KOPT-K1 (cell line): ENCODE measurements around the gene OGFOD1.

Experiments
- H3K27ac ChIP-seq: fragments of 200-600 bp; sonication (generic); 2 replicates; pipeline ENCODE4 v1.5.1; 2016; ENCODE audit warnings: antibody characterized with exemption, mild to moderate bottlenecking, low read depth, low read length; ENCODE audit not compliant: poor library complexity, severe bottlenecking
- H3K36me3 ChIP-seq: fragments of 200-600 bp; sonication (generic); 2 replicates; pipeline ENCODE4 v1.5.1; 2017; ENCODE audit warnings: antibody characterized with exemption, mild to moderate bottlenecking, low read length, moderate library complexity; ENCODE audit not compliant: insufficient read depth
- H3K9me3 ChIP-seq: fragments of 200-600 bp; sonication (generic); 2 replicates; pipeline ENCODE4 v1.5.1; 2017; ENCODE audit warnings: antibody characterized with exemption, low read length, mild to moderate bottlenecking; ENCODE audit not compliant: insufficient read depth, poor library complexity, severe bottlenecking

The OGFOD1 gene

DNA sequence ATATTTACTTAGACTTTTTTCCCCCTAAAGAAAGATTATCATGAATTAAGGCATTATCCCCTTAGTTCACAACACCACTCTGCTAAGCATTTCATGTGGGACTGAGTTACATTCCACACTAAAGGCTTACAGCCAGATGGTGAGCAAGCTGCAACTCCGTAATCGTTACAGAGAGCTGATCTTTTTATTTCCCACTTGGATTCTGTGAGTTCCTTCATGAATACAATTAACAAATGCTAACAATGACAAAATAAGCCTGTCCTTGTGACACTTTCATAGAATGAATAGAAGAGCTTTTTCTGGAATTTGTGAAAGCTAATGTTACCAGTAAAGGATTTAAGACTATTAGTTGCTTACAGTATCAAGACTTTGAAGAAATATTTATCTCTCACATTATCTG is 8.7 kb downstream of the OGFOD1 start:
- Histone ChIP-seq H3K9me3 (no peaks in the 10 kb centered on the region), H3K36me3 (peaks cover 99% of the 10 kb centered on the region), H3K27ac (no peak overlapping the region)

DNA sequence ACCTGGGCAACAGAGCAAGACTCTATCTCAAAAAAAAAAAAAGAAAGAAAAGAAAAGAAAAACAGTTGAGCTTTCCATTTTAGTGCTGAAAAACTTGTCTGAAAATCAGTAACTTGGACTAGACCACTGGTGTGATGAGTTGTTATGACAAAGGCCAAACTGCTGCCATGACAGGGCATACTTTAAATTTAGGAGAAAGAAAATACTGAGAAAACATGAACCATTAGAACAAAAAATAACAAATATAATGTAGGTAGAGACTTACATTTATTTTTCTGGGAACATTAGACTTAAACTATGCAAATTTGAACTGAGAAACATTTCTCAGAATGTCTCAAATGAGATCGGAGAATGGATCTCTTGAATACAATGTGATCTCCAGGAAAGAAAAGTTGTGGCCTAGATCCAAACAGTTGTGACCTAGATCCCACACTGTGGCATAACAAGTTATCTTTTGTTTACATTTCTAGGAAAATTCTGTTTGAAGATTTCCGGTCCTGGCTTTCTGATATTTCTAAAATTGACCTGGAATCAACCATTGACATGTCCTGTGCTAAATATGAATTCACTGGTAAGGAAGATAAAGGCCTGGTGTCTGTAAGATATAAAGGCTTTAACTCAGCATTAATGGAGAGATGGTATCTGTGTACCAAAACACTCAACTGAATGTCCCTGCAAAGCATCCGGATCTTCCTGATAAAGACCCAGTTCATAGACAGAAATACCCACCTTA is 10.9 kb downstream of the OGFOD1 start:
- H3K27ac ChIP-seq: no peak overlapping the region
- H3K9me3 ChIP-seq: no peaks in the 10 kb centered on the region
- peaks cover 99% of the 10 kb centered on the region for H3K36me3 ChIP-seq

DNA sequence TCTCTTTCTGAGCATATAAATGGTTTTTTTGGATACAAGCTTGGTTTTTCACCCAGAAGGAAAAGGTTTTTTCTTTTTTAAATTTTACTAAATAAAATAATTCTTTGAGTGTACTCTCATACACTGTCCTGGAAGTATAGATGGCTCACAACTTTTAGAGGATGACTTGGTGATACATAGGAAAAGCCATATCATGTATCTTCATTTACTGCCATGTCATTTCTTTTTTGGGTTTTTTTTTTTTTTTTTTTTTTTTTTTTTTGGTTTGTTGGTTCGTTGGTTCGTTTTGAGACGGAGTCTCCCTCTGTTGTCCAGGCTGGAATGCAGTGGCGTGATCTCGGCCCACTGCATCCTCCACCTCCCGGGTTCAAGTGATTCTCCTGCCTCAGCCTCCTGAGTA is 11.8 kb downstream of the OGFOD1 start:
- Histone ChIP-seq H3K9me3 (no peaks in the 10 kb centered on the region), H3K36me3 (peaks cover 99% of the 10 kb centered on the region), H3K27ac (no peak overlapping the region)

DNA sequence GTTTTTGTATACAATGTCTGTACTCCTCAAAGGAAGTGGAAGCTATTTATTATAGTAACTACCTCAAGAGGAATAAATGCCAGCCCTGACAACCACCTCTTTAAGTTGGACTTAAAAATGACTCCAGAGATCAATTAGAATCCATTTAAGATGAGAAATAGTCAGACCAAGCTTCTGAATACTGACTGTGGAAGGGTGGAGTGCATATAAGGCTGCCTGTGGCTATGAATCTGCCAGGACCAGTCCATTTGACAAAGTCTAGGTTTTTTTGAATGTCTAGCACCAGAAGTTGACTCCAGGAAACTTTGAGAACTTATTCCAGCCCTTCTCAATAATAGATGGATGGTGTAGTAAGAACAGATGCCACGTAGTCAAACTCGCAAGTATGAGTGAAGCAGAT is 15.0 kb downstream of the OGFOD1 start:
- H3K36me3 ChIP-seq: peaks cover 99% of the 10 kb centered on the region
- no peak overlapping the region for H3K27ac ChIP-seq
- H3K9me3 ChIP-seq: no peaks in the 10 kb centered on the region

DNA sequence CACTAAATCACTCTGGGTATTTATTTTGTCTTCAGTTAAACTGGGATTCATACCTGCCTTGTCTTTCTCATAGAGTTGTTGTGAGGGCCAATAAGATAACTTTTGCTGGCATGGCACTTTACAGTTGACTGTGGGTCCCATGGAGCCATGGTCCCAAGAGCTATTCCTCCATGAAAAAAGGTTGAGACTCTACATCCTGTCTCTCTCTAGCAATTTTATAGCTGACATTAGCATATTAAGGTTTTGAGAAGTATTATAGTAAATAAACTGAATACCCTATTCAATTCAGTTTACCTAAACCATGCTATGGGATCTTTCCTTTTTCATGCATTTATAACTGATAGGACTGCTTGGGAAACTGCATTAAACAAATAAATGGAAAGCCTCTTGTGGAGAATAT is 17.4 kb downstream of the OGFOD1 start:
- H3K9me3 ChIP-seq: no peaks in the 10 kb centered on the region
- peaks cover 100% of the 10 kb centered on the region for H3K36me3 ChIP-seq
- no peak overlapping the region for H3K27ac ChIP-seq

DNA sequence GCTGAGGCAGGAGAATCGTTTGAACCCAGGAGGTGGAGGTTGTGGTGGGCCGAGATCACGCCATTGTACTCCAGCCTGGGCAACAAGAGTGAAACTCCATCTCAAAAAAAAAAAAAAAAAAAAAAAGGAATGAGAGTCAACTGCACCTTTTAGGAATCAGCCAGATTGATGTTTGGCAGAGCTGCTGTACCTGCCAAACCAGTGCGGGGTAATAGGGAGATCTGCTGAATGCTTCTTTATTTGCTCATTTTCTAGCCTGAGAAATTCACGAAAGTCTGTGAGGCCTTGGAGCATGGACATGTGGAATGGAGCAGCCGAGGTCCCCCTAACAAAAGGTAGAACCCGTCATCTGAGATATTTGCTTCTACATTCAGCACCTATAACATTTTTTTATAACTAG is 18.4 kb downstream of the OGFOD1 start:
- H3K9me3 ChIP-seq: no peaks in the 10 kb centered on the region
- H3K36me3 ChIP-seq: peaks cover 100% of the 10 kb centered on the region
- no peak overlapping the region for H3K27ac ChIP-seq

DNA sequence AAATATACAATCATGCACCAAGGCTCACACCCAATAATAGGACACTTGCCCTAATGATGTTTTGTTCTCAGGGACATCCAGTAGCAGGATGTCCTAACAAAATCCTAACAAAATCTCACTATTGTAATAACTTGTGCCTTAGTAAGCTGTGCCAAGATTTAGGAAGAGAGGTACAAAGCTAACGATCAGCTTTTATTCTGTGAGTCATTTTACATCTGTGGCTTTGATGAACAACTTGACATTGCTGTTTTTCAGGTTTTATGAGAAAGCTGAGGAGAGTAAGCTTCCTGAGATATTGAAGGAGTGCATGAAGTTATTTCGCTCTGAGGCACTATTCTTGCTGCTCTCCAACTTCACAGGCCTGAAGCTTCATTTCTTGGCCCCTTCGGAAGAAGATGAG is 18.9 kb downstream of the OGFOD1 start:
- H3K27ac ChIP-seq: no peak overlapping the region
- H3K36me3 ChIP-seq: peaks cover 100% of the 10 kb centered on the region
- no peaks in the 10 kb centered on the region for H3K9me3 ChIP-seq

DNA sequence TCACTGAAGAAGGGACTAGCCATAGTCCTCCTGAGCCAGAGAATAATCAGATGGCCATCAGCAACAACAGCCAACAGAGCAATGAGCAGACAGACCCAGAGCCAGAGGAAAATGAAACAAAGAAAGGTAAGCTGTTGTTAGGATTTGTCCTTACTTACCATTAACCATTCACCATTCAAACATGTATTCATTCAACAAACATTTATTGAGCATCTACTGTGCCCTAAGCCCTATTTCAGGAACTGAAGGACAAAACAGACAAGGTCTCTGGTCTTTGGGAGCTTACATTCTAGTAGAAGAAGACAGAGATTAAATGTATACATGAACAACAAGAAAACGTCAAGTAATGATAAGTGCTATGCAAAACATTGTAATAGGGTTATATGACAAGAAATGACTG is 19.3 kb downstream of the OGFOD1 start:
- Histone ChIP-seq H3K9me3 (no peaks in the 10 kb centered on the region), H3K36me3 (peaks cover 100% of the 10 kb centered on the region), H3K27ac (no peak overlapping the region)

DNA sequence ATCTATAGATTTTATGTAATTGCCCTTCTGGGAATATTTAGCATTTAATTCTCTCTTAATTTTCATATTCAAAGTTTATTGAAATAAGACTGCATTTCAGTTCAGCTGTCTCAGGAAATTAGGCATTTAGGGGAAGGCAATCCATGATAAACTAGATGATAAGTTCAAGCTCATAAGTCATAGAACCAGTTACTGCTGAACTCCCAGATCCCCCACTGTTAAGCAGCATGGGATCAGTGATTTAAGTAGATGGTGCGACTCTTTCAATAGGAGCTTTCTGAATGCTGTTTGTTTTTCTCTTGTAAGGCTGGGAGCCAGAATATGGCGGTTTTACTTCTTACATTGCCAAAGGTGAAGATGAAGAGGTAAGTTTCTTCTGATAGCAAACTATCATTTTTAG is 23.8 kb downstream of the OGFOD1 start:
- Histone ChIP-seq H3K36me3 (peaks cover 99% of the 10 kb centered on the region), H3K9me3 (no peaks in the 10 kb centered on the region), H3K27ac (no peak overlapping the region)

DNA sequence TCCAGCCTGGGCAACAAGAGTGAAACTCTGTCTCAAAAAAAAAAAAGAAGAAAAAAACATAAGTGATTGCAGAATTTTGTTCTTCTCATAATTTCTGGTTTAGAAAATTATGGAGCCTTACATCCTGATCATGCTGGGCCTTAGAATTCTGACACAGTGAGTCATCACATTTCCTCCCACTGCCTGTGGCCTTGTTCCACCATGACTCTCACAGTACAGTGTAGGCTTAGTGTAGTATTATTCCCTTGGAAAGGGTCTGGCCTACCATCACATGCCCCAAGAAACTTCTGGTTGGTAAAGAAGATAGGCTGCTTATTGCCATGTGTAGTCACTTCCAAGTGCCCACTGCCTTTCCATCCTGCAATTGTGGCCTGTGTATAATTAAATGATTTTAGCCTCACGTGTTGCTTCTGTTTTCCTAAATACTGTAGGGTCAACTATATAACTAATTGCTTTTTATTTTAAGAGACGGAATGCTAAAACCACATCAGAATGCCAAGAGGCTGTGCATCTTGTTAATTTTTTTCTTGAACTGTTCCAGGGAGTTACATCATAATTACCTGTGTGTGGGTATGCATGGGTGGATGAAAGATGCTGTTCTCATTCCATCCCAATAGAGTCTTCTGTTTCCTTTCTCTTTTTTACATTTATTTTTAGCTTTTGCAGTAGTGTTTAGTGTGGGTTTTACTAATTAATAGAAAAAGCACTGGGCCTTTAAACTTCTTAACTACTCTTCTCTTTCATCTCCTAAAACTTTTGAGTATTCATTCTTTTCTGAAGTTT is 25.9 kb downstream of the OGFOD1 start:
- peaks cover 86% of the 10 kb centered on the region for H3K36me3 ChIP-seq
- H3K9me3 ChIP-seq: no peaks in the 10 kb centered on the region
- no peak overlapping the region for H3K27ac ChIP-seq

DNA sequence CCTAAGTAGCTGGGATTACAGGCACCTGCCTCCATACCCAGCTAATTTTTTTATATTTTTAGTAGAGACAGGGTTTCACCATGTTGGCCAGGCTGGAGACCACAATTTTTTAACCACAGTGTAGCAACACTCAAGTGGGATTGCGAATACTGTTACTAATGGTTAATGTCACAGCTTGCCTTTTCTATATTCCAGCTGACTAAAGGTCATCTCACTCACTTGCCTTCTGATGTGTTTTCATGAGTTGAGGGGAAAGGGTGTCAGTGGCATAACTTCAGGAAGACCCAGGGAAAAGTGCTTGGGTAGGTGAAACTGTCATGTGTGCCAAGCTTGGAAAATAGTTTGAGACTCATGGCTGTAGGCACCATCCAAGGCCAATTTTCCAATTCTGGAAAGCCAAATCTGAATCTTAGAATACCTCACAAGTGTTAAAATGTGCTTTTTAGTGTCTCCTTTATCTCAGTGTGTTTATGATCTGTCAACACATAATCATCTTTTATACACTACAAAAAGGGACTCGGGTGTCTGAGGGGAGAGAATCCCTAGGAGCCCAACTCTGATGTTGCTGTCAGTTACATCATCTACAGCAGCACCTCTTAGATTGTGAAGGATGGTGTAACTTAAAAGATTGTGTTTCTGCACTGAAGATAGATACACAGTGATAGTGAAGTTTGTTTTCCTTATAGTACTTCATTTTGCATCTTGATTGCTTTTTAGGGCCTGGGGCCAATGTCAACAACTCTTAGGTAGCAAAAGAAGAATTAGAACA is 27.1 kb downstream of the OGFOD1 start:
- Histone ChIP-seq H3K9me3 (no peaks in the 10 kb centered on the region), H3K27ac (no peak overlapping the region), H3K36me3 (peaks cover 86% of the 10 kb centered on the region)

DNA sequence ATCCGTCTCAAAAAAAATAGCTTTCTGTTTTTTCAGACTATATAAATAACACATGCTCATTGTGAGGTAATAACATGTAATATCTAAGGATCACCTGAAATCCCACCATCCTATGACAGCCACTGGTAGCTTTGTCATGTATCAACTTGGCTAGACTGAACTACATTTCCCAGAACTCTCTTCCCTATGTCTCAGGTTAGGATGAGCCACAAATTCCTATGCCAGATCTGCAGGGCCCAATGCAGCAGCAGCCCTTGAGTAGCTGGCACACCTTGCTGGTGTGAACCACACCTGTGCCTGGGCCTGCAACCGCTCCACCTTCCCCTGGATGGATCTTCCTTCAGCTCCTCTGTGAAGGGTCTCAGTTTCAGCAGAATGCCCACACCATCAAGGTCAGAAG is 28.1 kb downstream of the OGFOD1 start:
- Histone ChIP-seq H3K36me3 (peaks cover 82% of the 10 kb centered on the region), H3K27ac (no peak overlapping the region), H3K9me3 (no peaks in the 10 kb centered on the region)

DNA sequence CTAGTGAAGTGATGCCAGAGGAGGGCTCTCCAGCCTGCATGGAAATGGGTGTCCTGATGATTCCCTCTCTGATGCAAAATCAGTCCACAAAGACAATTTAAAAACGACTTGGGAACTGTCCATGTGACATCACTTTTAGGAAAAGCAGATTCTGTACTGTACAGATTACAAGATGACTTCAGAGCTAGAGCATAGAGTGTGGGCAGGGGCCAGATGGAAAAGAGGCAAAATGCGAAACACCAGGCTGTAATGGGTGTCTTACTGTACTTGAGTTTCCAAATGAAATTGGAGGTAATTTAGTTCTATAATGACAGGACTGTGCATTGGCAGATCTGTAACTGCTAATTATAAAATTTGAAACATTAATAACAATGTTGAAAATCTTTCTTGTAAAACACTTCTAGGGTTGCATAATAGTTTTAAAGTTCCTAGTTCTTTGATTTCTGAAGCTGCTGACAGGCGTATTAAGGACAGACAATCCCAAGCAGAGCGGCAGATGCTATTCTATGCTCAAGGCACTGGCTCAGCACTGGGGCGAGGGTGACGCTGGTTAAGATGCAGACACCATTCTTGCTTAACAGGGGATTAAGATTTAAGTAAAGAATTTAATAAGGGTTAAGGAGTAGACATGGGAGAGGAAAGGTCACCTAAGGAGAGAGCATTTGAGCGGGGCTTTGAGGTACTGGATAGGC is 29.6 kb downstream of the OGFOD1 start:
- H3K27ac ChIP-seq: no peak overlapping the region
- peaks cover 76% of the 10 kb centered on the region for H3K36me3 ChIP-seq
- H3K9me3 ChIP-seq: no peaks in the 10 kb centered on the region

DNA sequence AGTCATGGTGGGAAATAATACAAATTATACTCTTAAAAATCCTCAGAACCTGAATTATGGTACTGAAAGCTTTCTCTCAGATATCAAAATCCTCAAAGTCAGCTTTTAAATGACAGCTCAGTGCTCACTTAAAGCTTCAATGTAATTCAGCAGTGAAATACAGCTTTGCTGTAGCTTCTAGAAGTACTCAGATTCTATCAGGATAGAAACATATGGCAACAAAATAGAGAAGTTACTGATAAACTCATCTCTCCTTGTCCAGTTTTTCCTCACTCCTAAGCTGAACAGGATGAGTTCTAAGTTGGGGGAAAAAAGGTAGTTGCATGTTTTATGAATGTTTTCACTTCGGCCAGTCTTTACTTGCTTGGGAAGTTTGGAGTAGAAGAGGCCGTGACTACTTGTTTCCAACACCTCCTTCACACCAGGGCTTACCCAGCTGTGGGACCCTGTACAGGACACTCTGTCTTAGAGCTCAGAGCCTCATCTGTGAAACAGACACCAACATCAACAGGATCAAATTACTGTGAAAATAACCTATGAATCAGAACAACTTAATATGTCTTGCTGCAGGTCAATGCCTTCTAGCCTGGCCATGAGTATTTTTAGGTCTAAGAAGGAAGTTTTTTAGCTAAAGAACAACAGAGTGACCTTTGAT is 30.2 kb downstream of the OGFOD1 start:
- Histone ChIP-seq H3K27ac (no peak overlapping the region), H3K9me3 (no peaks in the 10 kb centered on the region), H3K36me3 (peaks cover 70% of the 10 kb centered on the region)
